Measurements from ENCODE around the gene KAZN.

- TF ChIP-seq CTCF (IDR thresholded peaks at IDR 0.05) (no peak), POLR2A (IDR thresholded peaks at IDR 0.05) (no peak)
These were observed 303.0 kb downstream of the KAZN start for GRCh38 chr1:14901371-14901954.
